ENCODE results near the gene NELL1. TPM values are rescaled to one million over a fixed set of nuclear protein-coding genes. Genes with fewer than 3 reads are reported as not detected.

Gene NELL1
- polyA plus RNA-seq, 1 of the 3 experiments (the other 2 are of a cell fraction): not detected

GRCh38 chr11:21148376-21148775 lies 479.0 kb downstream of the NELL1 start:
- Histone ChIP-seq H3K4me2 (no peak overlapping the region), H3K4me3 (ENCODE audit: low read depth in 2 of 2, low read length in 1 of 2) (no peak overlapping the region), H3K79me2 (ENCODE audit: insufficient read depth) (no peaks in the 10 kb centered on the region), H4K20me1 (ENCODE audit: insufficient read depth) (no peaks in the 10 kb centered on the region), H3K27ac (ENCODE audit: low read depth in 2 of 2, low read length in 1 of 2) (no peak overlapping the region), H3K9ac (no peak overlapping the region), H3K9me2 (no peaks in the 10 kb centered on the region), H3F3A (replicated peaks; ENCODE audit: insufficient read depth) (no peaks in the 10 kb centered on the region), H3K9me3 (peaks cover 3% of the 10 kb centered on the region; the same call in 1 of the 2 replicates), H3K4me1 (ENCODE audit: control insufficient read depth in 1 of 2, insufficient read depth in 2 of 2, low read depth in 1 of 2, low read length in 1 of 2) (no peaks in the 10 kb centered on the region; a peak in 1 of 4 replicates), H2AFZ (ENCODE audit: low read depth) (no peak overlapping the region), H3K27me3 (ENCODE audit: insufficient read depth) (no peaks in the 10 kb centered on the region), H3K36me3 (replicated peaks in 1 of 2; ENCODE audit: control insufficient read depth in 1 of 2, insufficient read depth in 2 of 2, low read length in 1 of 2) (no peaks in the 10 kb centered on the region)
- DNase-seq: no peak
- TF ChIP-seq TEAD4 (IDR thresholded peaks at IDR 0.05; ENCODE audit: borderline replicate concordance, insufficient read depth) (no peak), ZBTB33 (IDR thresholded peaks at IDR 0.05; ENCODE audit: borderline replicate concordance, low read depth) (no peak), SIN3A (IDR thresholded peaks at IDR 0.05; ENCODE audit: borderline replicate concordance, low read depth, low read length) (no peak), JUND (IDR thresholded peaks at IDR 0.05) (no peak), PBX3 (IDR thresholded peaks at IDR 0.05) (no peak)
- POLR2A ChIA-PET: no interaction called here
- CTCF ChIA-PET: no interaction called here
- 19% methylated on average over 3 of the region's 3 CpGs for WGBS (ENCODE audit: low lambda C conversion rate)

GRCh38 chr11:21160140-21160539 lies 490.8 kb downstream of the NELL1 start:
- no peak overlapping the region for H3K4me3 ChIP-seq (ENCODE audit: low read depth in 2 of 2, low read length in 1 of 2)
- no peak for DNase-seq
- CTCF ChIA-PET: no interaction called here

More at GRCh38 chr11:21160140-21160539, 490.8 kb downstream of the NELL1 start:
- Histone ChIP-seq H3K4me1 (ENCODE audit: control insufficient read depth in 1 of 2, insufficient read depth in 2 of 2, low read depth in 1 of 2, low read length in 1 of 2) (no peaks in the 10 kb centered on the region; a peak in 1 of 4 replicates), H4K20me1 (ENCODE audit: insufficient read depth) (no peaks in the 10 kb centered on the region), H3K27me3 (ENCODE audit: insufficient read depth) (no peaks in the 10 kb centered on the region), H3K9ac (no peak overlapping the region), H3K27ac (ENCODE audit: low read depth in 2 of 2, low read length in 1 of 2) (no peak overlapping the region; a peak in 1 of 4 replicates), H3K9me3 (no peaks in the 10 kb centered on the region), H3K9me2 (no peaks in the 10 kb centered on the region), H3K36me3 (replicated peaks in 1 of 2; ENCODE audit: control insufficient read depth in 1 of 2, insufficient read depth in 2 of 2, low read length in 1 of 2) (no peaks in the 10 kb centered on the region), H3K4me2 (no peak overlapping the region), H3K79me2 (ENCODE audit: insufficient read depth) (no peaks in the 10 kb centered on the region), H3F3A (replicated peaks; ENCODE audit: insufficient read depth) (no peaks in the 10 kb centered on the region), H2AFZ (ENCODE audit: low read depth) (no peak overlapping the region)
- POLR2A ChIA-PET: no interaction called here
- 50% methylated on average over 3 of the region's 3 CpGs for WGBS (ENCODE audit: low lambda C conversion rate)
- no peak for TF ChIP-seq GATA2 (CRISPR knock-in tag; IDR thresholded peaks at IDR 0.05)
- TF ChIP-seq NRF1 (IDR thresholded peaks at IDR 0.05; ENCODE audit: low read depth, low read length): no peak
- no peak for TF ChIP-seq PBX3 (IDR thresholded peaks at IDR 0.05)
- TF ChIP-seq EZH2phosphoT487 (IDR thresholded peaks at IDR 0.05; ENCODE audit: borderline replicate concordance, low read depth): no peak
- TF ChIP-seq REST (IDR thresholded peaks at IDR 0.05; ENCODE audit: low read depth, low read length): no peak
- no peak for TF ChIP-seq MAX (IDR thresholded peaks at IDR 0.05; ENCODE audit: low read depth)
- TF ChIP-seq TAF1 (IDR thresholded peaks at IDR 0.05; ENCODE audit: borderline replicate concordance, low read depth, low read length): no peak
- TF ChIP-seq TCF12 (IDR thresholded peaks at IDR 0.05): no peak
- no peak for TF ChIP-seq FOXM1 (IDR thresholded peaks at IDR 0.05; ENCODE audit: low read depth)
- TF ChIP-seq RCOR1 (IDR thresholded peaks at IDR 0.05; ENCODE audit: low read length): no peak
- no peak for TF ChIP-seq CHD2 (IDR thresholded peaks at IDR 0.05; ENCODE audit: low read length, partially characterized antibody)
